H1 (cell line): ENCODE measurements around the gene RSPO1. TPM values are rescaled to one million over a fixed set of nuclear protein-coding genes. Genes with fewer than 3 reads are reported as not detected.
A peak's percentile ranks its signal among the peaks of the same experiment; 100 is the strongest.

Experiments used
- CTCF ChIA-PET: fragments of 300-600 bp; sonication (Branson Sonifier 250); formaldehyde crosslinking; loops from one replicate; lab custom pipeline; 2021; ENCODE audit not compliant: partially characterized antibody; lab: Charles Lee
- POLR2A ChIA-PET: fragments of 300-600 bp; sonication (Branson Sonifier 250); formaldehyde crosslinking; loops from one replicate; lab custom pipeline; 2021; ENCODE audit warnings: inconsistent platforms; ENCODE audit not compliant: partially characterized antibody; lab: Charles Lee
- DNase-seq, 2 experiments: peaks; one replicate each; pipeline versions ENCODE4 v3.0.0 to v3.0.0-alpha.2; 2010 to 2022; ENCODE audit warnings: low spot score in 2 of 2, low read depth in 1 of 2, mixed read lengths in 1 of 2
- FAIRE-seq: peaks from 2 replicates; lab custom pipeline; 2011; peaks lifted over from hg19 to GRCh38; lab: Jason Lieb, UNC
- H2AFZ ChIP-seq: 2 replicates; pipeline ENCODE4 v1.8.1; 2012; ENCODE audit warnings: low read length, inconsistent platforms
- H2AK5ac ChIP-seq: 2 replicates; pipeline ENCODE4 v1.6.1; 2013; ENCODE audit warnings: low read depth, low read length
- H2BK120ac ChIP-seq: replicated peaks from 2 replicates; pipeline ENCODE3; 2013; ENCODE audit warnings: low read depth, low read length, inconsistent platforms
- H2BK12ac ChIP-seq: 2 replicates; pipeline ENCODE4 v1.6.1; 2013; ENCODE audit warnings: low read depth, low read length
- H2BK15ac ChIP-seq: 2 replicates; pipeline ENCODE4 v1.6.1; 2013; ENCODE audit warnings: low read length
- H2BK20ac ChIP-seq: 2 replicates; pipeline ENCODE4 v1.6.1; 2013; ENCODE audit warnings: low read length
- H2BK5ac ChIP-seq: 2 replicates; pipeline ENCODE4 v1.6.1; 2013; ENCODE audit warnings: low read depth, low read length
- H3K14ac ChIP-seq: 2 replicates; pipeline ENCODE4 v1.6.1; 2013; ENCODE audit warnings: inconsistent platforms; ENCODE audit not compliant: insufficient read length
- H3K18ac ChIP-seq: 2 replicates; pipeline ENCODE4 v1.6.1; 2013; ENCODE audit warnings: low read length; ENCODE audit errors: extremely low read depth
- H3K23ac ChIP-seq: 2 replicates; pipeline ENCODE4 v1.6.1; 2013; ENCODE audit warnings: inconsistent platforms; ENCODE audit not compliant: insufficient read length
- H3K23me2 ChIP-seq: 2 replicates; pipeline ENCODE4 v1.6.1; 2013; ENCODE audit warnings: low read depth, low read length
- H3K27ac ChIP-seq: 2 replicates; pipeline ENCODE4 v1.6.1; 2011; ENCODE audit warnings: low read depth, low read length, inconsistent platforms
- H3K27me3 ChIP-seq, 4 experiments: replicated peaks in 1 of 4; 1 replicate in 1 of 4; 2 replicates in 3 of 4; pipeline versions ENCODE4 v1.6.1 to v1.8.1; 2011 to 2013; ENCODE audit warnings: low read length in 3 of 4, mild to moderate bottlenecking in 3 of 4, inconsistent platforms in 2 of 4, mixed read lengths in 2 of 4, moderate library complexity in 1 of 4; ENCODE audit not compliant: control insufficient read depth in 3 of 4, insufficient read depth in 3 of 4; ENCODE audit errors: extremely low read depth in 1 of 4
- H3K36me3 ChIP-seq, 4 experiments: 2 replicates each; pipeline versions ENCODE4 v1.6.1 to v1.8.1; 2011 to 2013; ENCODE audit warnings: mild to moderate bottlenecking in 4 of 4, low read length in 3 of 4, moderate library complexity in 2 of 4, control low read depth in 1 of 4, inconsistent platforms in 1 of 4; ENCODE audit not compliant: insufficient read depth in 4 of 4, control insufficient read depth in 2 of 4
- H3K4ac ChIP-seq: replicated peaks from 2 replicates; pipeline ENCODE3; 2013; ENCODE audit warnings: low read length, low read depth, mixed read lengths, inconsistent platforms; ENCODE audit not compliant: insufficient read length
- H3K4me1 ChIP-seq, 4 experiments: replicated peaks in 1 of 4; 1 replicate in 1 of 4; 2 replicates in 3 of 4; pipeline versions ENCODE4 v1.6.1 to v1.8.1; 2011 to 2013; ENCODE audit warnings: low read length in 3 of 4, inconsistent platforms in 2 of 4, mixed read lengths in 1 of 4; ENCODE audit not compliant: insufficient read depth in 4 of 4, control insufficient read depth in 3 of 4
- H3K4me2 ChIP-seq, 2 experiments: 2 replicates each; pipeline versions ENCODE4 v1.6.1 to v1.8.1; 2011 to 2013; ENCODE audit warnings: low read depth in 2 of 2, low read length in 2 of 2, control low read depth in 1 of 2, inconsistent platforms in 1 of 2, mild to moderate bottlenecking in 1 of 2; ENCODE audit not compliant: insufficient read depth in 1 of 2
- H3K4me3 ChIP-seq, 4 experiments: fragments of 200-600, 300-600 bp in 1 of 4; sonication (generic), shearing (Covaris generic), sonication (Bioruptor Twin) in 1 of 4; 2 replicates each; pipeline versions ENCODE4 v1.5.1 to v1.8.1; 2011 to 2016; ENCODE audit warnings: low read length in 4 of 4, low read depth in 3 of 4, control low read depth in 2 of 4, inconsistent platforms in 2 of 4, mild to moderate bottlenecking in 2 of 4, mixed read lengths in 1 of 4, moderate library complexity in 1 of 4; ENCODE audit not compliant: insufficient read depth in 2 of 4; ENCODE audit errors: extremely low read depth in 1 of 4
- H3K56ac ChIP-seq: replicated peaks from 2 replicates; pipeline ENCODE3; 2013; ENCODE audit warnings: low read depth, mild to moderate bottlenecking, mixed read lengths, low read length, inconsistent platforms; ENCODE audit not compliant: insufficient read length
- H3K79me1 ChIP-seq: 2 replicates; pipeline ENCODE4 v1.6.1; 2013; ENCODE audit warnings: low read depth, low read length, control low read depth
- H3K79me2 ChIP-seq, 2 experiments: 2 replicates each; pipeline versions ENCODE4 v1.6.1 to v1.8.1; 2012 to 2013; ENCODE audit warnings: low read length in 2 of 2, mild to moderate bottlenecking in 2 of 2, inconsistent platforms in 1 of 2; ENCODE audit not compliant: insufficient read depth in 2 of 2, control insufficient read depth in 1 of 2
- H3K9ac ChIP-seq, 4 experiments: replicated peaks in 1 of 4; 1 replicate in 1 of 4; 2 replicates in 3 of 4; pipeline versions ENCODE4 v1.6.1 to v1.8.1; 2011 to 2013; ENCODE audit warnings: low read depth in 3 of 4, low read length in 3 of 4, control low read depth in 2 of 4, mild to moderate bottlenecking in 2 of 4, moderate library complexity in 2 of 4, inconsistent platforms in 1 of 4; ENCODE audit errors: extremely low read depth in 1 of 4
- H3K9me3 ChIP-seq, 2 experiments: 2 replicates each; pipeline versions ENCODE4 v1.6.1 to v1.8.1; 2012 to 2013; ENCODE audit warnings: mild to moderate bottlenecking in 2 of 2, moderate library complexity in 2 of 2, control low read depth in 1 of 2, inconsistent platforms in 1 of 2, low read depth in 1 of 2, low read length in 1 of 2, mixed read lengths in 1 of 2; ENCODE audit not compliant: insufficient read depth in 2 of 2
- H4K20me1 ChIP-seq, 2 experiments: replicated peaks in 1 of 2; 2 replicates each; pipeline versions ENCODE3 to v1.8.1; 2011 to 2013; ENCODE audit warnings: inconsistent platforms in 2 of 2, low read length in 2 of 2, mild to moderate bottlenecking in 1 of 2; ENCODE audit not compliant: insufficient read depth in 2 of 2, control insufficient read depth in 1 of 2
- H4K5ac ChIP-seq: 2 replicates; pipeline ENCODE4 v1.6.1; 2013; ENCODE audit warnings: low read length, low read depth, mixed read lengths, inconsistent platforms; ENCODE audit not compliant: insufficient read length
- H4K8ac ChIP-seq: 2 replicates; pipeline ENCODE4 v1.8.0; 2013; ENCODE audit warnings: mild to moderate bottlenecking, moderate library complexity, low read length, inconsistent platforms; ENCODE audit not compliant: insufficient read depth; ENCODE audit errors: extremely low read depth
- H4K91ac ChIP-seq: replicated peaks from 2 replicates; pipeline ENCODE3; 2013; ENCODE audit warnings: low read length, mixed read lengths, inconsistent platforms; ENCODE audit not compliant: insufficient read length
- CBX8 ChIP-seq: fragments of 300-800, 300-1000 bp; sonication (generic); IDR thresholded peaks from 2 replicates; pipeline ENCODE4 v1.7.1; 2016; ENCODE audit warnings: low read depth, low read length, borderline replicate concordance
- KDM4A ChIP-seq: IDR thresholded peaks from one replicate; pipeline ENCODE4 v1.7.1; 2012; ENCODE audit warnings: low read depth, mild to moderate bottlenecking, moderate library complexity, low read length, inconsistent platforms; ENCODE audit not compliant: severe bottlenecking
- MAFK ChIP-seq: IDR thresholded peaks from 2 replicates; pipeline ENCODE4 v1.6.1; 2012; ENCODE audit warnings: low read depth, mild to moderate bottlenecking, improper control_type of control experiment, low read length
- PHF8 ChIP-seq: fragments of 200-600 bp; sonication (generic); conservative IDR thresholded peaks from 2 replicates; pipeline ENCODE4 v1.7.1; 2012; ENCODE audit warnings: low read depth, mild to moderate bottlenecking, inconsistent platforms, low read length, moderate library complexity
- SUZ12 ChIP-seq: fragments of 200-600 bp; sonication (generic); IDR thresholded peaks from 2 replicates; pipeline ENCODE4 v1.6.1; 2012; ENCODE audit warnings: mild to moderate bottlenecking, inconsistent platforms, low read length, moderate library complexity, mixed read lengths
- USF2 ChIP-seq: IDR thresholded peaks from 2 replicates; pipeline ENCODE4 v1.6.1; 2011; ENCODE audit warnings: low read length, improper control_type of control experiment
- WGBS, 2 experiments: shearing (Covaris generic) in 1 of 2; methylation state at CpG; one replicate each; pipeline versions ENCODE4 v1.1.6 to v1.1.7; 2013 to 2015; ENCODE audit warnings: low lambda C conversion rate in 2 of 2, mixed read lengths in 2 of 2, inconsistent platforms in 1 of 2, low coverage in 1 of 2, missing lambda C conversion rate in 1 of 2; ENCODE audit not compliant: insufficient replicate concordance in 2 of 2, insufficient coverage in 1 of 2, insufficient read length in 1 of 2; ENCODE audit errors: extremely low coverage in 1 of 2, missing lambda C conversion rate in 1 of 2; 5-methylcytosine and 5-hydroxymethylcytosine counted together
- polyA plus RNA-seq, 7 experiments: library from polyadenylated mRNA; depleted of rRNA in 3 of 7; stranded (reverse) in 5 of 7; unstranded in 2 of 7; fragments of >200 nt in 5 of 7; fragments of 200-250 nt in 2 of 7; gene quantifications; 1 replicate in 5 of 7; 2 replicates in 1 of 7; 4 replicates in 1 of 7; pipeline versions ENCODE4 v1.2.1 to v1.2.3, GENCODE V29; 2011 to 2013; ENCODE audit warnings: missing spikeins in 2 of 7, mixed read lengths in 2 of 7
- total RNA-seq: library from RNA; stranded (reverse); fragmentation: NEBNext Ultra II Directional; extraction: Animal tissue kit (Norgen Biotek cat#: 25700); gene quantifications from 2 replicates; pipeline ENCODE4 v1.2.1, GENCODE V29; 2021
- TF ChIP-seq, protein P1 (sequence below): IDR thresholded peaks from 2 replicates; pipeline ENCODE4 v1.6.1; 2011; ENCODE audit warnings: low read depth, mild to moderate bottlenecking, low read length; ENCODE audit not compliant: insufficient read depth
- TF ChIP-seq, protein P2 (sequence below), 3 experiments: IDR thresholded peaks; 1 replicate in 2 of 3; 2 replicates in 1 of 3; pipeline versions ENCODE4 v1.5.1 to v1.6.1; 2011; ENCODE audit warnings: low read length in 3 of 3, mild to moderate bottlenecking in 3 of 3, inconsistent platforms in 2 of 3, low read depth in 1 of 3, moderate library complexity in 1 of 3; ENCODE audit not compliant: insufficient read depth in 1 of 3; ENCODE audit errors: control extremely low read depth in 1 of 3

Gene RSPO1
- total and polyA plus RNA-seq, 2 of the 8 experiments (the other 6 are each of a cell fraction or from before 2014, with no cell fraction given), result 0.39 TPM; not detected in 1

GRCh38 chr1:37622131-37622530, 12.6 kb downstream of the RSPO1 start:
- 37% methylated on average over 6 of the region's 6 CpGs; no CpG with 5 or more reads in 1 of the 2 experiments for WGBS, 2 experiments
- no peak overlapping the region for H2BK120ac ChIP-seq
- FAIRE-seq, result peak; percentile 24
- H3K27ac ChIP-seq, result no peak overlapping the region
- no peaks in the 10 kb centered on the region for H3K79me1 ChIP-seq
- H4K5ac ChIP-seq, result no peak overlapping the region
- H4K20me1 ChIP-seq, result peaks cover 0 to 1% of the 10 kb centered on the region in 2 experiments
- H3K14ac ChIP-seq, result no peak overlapping the region
- no peak overlapping the region for H3K18ac ChIP-seq
- no peak overlapping the region for H3K4me3 ChIP-seq
- peaks cover 0 to 20% (median 9%) of the 10 kb centered on the region in 4 experiments; a peak in 3 of 7 replicates for H3K27me3 ChIP-seq
- ChIA-PET CTCF (interaction anchor here (0.6 to 14.2 kb wide), 18 partner anchors 10 to 462 kb away, joined by 3 to 206 read pairs (median 6); partner anchors contain the start of genes GNL2 and RSPO1), POLR2A (interaction anchor here (0.7 to 1.1 kb wide), 3 partner anchors 13 to 27 kb away, joined by 3 read pairs; partner anchors contain the start of gene RSPO1)
- no peak overlapping the region for H2BK20ac ChIP-seq
- H3K79me2 ChIP-seq, result no peaks in the 10 kb centered on the region
- peak overlapping the region; percentile 28; the same call in 1 of the 2 replicates for H2AFZ ChIP-seq
- no peak overlapping the region for H2BK15ac ChIP-seq
- H4K8ac ChIP-seq, result no peak overlapping the region
- no peaks in the 10 kb centered on the region for H3K4me1 ChIP-seq
- H2BK5ac ChIP-seq, result 0 out of 2 replicates have a peak overlapping the region, but pooled peaks have one; percentile 16
- H3K23ac ChIP-seq, result no peak overlapping the region
- DNase-seq, result no peak
- no peak overlapping the region for H2BK12ac ChIP-seq
- H2AK5ac ChIP-seq, result no peak overlapping the region
- H3K9ac ChIP-seq, result no peak overlapping the region
- H4K91ac ChIP-seq, result no peak overlapping the region
- H3K23me2 ChIP-seq, result no peaks in the 10 kb centered on the region; the same call in 1 of the 2 replicates
- no peaks in the 10 kb centered on the region for H3K36me3 ChIP-seq
- no peak overlapping the region for H3K56ac ChIP-seq
- no peaks in the 10 kb centered on the region for H3K9me3 ChIP-seq
- no peak overlapping the region for H3K4ac ChIP-seq
- no peak overlapping the region for H3K4me2 ChIP-seq
- TF ChIP-seq PHF8 (no peak), SUZ12 (no peak), MAFK (no peak), KDM4A (no peak), CBX8 (no peak), USF2 (no peak)
- TF ChIP-seq, protein P1, sequence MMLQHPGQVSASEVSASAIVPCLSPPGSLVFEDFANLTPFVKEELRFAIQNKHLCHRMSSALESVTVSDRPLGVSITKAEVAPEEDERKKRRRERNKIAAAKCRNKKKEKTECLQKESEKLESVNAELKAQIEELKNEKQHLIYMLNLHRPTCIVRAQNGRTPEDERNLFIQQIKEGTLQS, result peak; percentile 20; the same call in 1 of the 2 replicates
- TF ChIP-seq, protein P2, sequence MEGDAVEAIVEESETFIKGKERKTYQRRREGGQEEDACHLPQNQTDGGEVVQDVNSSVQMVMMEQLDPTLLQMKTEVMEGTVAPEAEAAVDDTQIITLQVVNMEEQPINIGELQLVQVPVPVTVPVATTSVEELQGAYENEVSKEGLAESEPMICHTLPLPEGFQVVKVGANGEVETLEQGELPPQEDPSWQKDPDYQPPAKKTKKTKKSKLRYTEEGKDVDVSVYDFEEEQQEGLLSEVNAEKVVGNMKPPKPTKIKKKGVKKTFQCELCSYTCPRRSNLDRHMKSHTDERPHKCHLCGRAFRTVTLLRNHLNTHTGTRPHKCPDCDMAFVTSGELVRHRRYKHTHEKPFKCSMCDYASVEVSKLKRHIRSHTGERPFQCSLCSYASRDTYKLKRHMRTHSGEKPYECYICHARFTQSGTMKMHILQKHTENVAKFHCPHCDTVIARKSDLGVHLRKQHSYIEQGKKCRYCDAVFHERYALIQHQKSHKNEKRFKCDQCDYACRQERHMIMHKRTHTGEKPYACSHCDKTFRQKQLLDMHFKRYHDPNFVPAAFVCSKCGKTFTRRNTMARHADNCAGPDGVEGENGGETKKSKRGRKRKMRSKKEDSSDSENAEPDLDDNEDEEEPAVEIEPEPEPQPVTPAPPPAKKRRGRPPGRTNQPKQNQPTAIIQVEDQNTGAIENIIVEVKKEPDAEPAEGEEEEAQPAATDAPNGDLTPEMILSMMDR (IDR thresholded peaks at IDR 0.05; ENCODE audit: control extremely low read depth in 1 of 3, insufficient read depth in 1 of 3, low read depth in 1 of 3, low read length in 3 of 3), result peak; percentile 43 to 76 (median 69)
